H1 (cell line): ENCODE results near the gene CCNH. TPM values are rescaled to one million over a fixed set of nuclear protein-coding genes. Genes with fewer than 3 reads are reported as not detected.

ENCODE experiments used
- CTCF ChIA-PET: fragments of 300-600 bp; sonication (Branson Sonifier 250); formaldehyde crosslinking; loops from one replicate; lab custom pipeline; 2021; ENCODE audit not compliant: partially characterized antibody; lab: Charles Lee
- POLR2A ChIA-PET: fragments of 300-600 bp; sonication (Branson Sonifier 250); formaldehyde crosslinking; loops from one replicate; lab custom pipeline; 2021; ENCODE audit warnings: inconsistent platforms; ENCODE audit not compliant: partially characterized antibody; lab: Charles Lee
- DNase-seq, 2 experiments: peaks; one replicate each; pipeline versions ENCODE4 v3.0.0 to v3.0.0-alpha.2; 2010 to 2022; ENCODE audit warnings: low spot score in 2 of 2, low read depth in 1 of 2, mixed read lengths in 1 of 2
- FAIRE-seq: peaks from 2 replicates; lab custom pipeline; 2011; peaks lifted over from hg19 to GRCh38; lab: Jason Lieb, UNC
- H2AFZ ChIP-seq: 2 replicates; pipeline ENCODE4 v1.8.1; 2012; ENCODE audit warnings: low read length, inconsistent platforms
- H2AK5ac ChIP-seq: 2 replicates; pipeline ENCODE4 v1.6.1; 2013; ENCODE audit warnings: low read depth, low read length
- H2BK120ac ChIP-seq: replicated peaks from 2 replicates; pipeline ENCODE3; 2013; ENCODE audit warnings: low read depth, low read length, inconsistent platforms
- H2BK12ac ChIP-seq: 2 replicates; pipeline ENCODE4 v1.6.1; 2013; ENCODE audit warnings: low read depth, low read length
- H2BK15ac ChIP-seq: 2 replicates; pipeline ENCODE4 v1.6.1; 2013; ENCODE audit warnings: low read length
- H2BK20ac ChIP-seq: 2 replicates; pipeline ENCODE4 v1.6.1; 2013; ENCODE audit warnings: low read length
- H2BK5ac ChIP-seq: 2 replicates; pipeline ENCODE4 v1.6.1; 2013; ENCODE audit warnings: low read depth, low read length
- H3K14ac ChIP-seq: 2 replicates; pipeline ENCODE4 v1.6.1; 2013; ENCODE audit warnings: inconsistent platforms; ENCODE audit not compliant: insufficient read length
- H3K18ac ChIP-seq: 2 replicates; pipeline ENCODE4 v1.6.1; 2013; ENCODE audit warnings: low read length; ENCODE audit errors: extremely low read depth
- H3K23ac ChIP-seq: 2 replicates; pipeline ENCODE4 v1.6.1; 2013; ENCODE audit warnings: inconsistent platforms; ENCODE audit not compliant: insufficient read length
- H3K23me2 ChIP-seq: 2 replicates; pipeline ENCODE4 v1.6.1; 2013; ENCODE audit warnings: low read depth, low read length
- H3K27ac ChIP-seq: 2 replicates; pipeline ENCODE4 v1.6.1; 2011; ENCODE audit warnings: low read depth, low read length, inconsistent platforms
- H3K27me3 ChIP-seq, 4 experiments: replicated peaks in 1 of 4; 1 replicate in 1 of 4; 2 replicates in 3 of 4; pipeline versions ENCODE4 v1.6.1 to v1.8.1; 2011 to 2013; ENCODE audit warnings: low read length in 3 of 4, mild to moderate bottlenecking in 3 of 4, inconsistent platforms in 2 of 4, mixed read lengths in 2 of 4, moderate library complexity in 1 of 4; ENCODE audit not compliant: control insufficient read depth in 3 of 4, insufficient read depth in 3 of 4; ENCODE audit errors: extremely low read depth in 1 of 4
- H3K36me3 ChIP-seq, 4 experiments: 2 replicates each; pipeline versions ENCODE4 v1.6.1 to v1.8.1; 2011 to 2013; ENCODE audit warnings: mild to moderate bottlenecking in 4 of 4, low read length in 3 of 4, moderate library complexity in 2 of 4, control low read depth in 1 of 4, inconsistent platforms in 1 of 4; ENCODE audit not compliant: insufficient read depth in 4 of 4, control insufficient read depth in 2 of 4
- H3K4ac ChIP-seq: replicated peaks from 2 replicates; pipeline ENCODE3; 2013; ENCODE audit warnings: low read length, low read depth, mixed read lengths, inconsistent platforms; ENCODE audit not compliant: insufficient read length
- H3K4me1 ChIP-seq, 4 experiments: replicated peaks in 1 of 4; 1 replicate in 1 of 4; 2 replicates in 3 of 4; pipeline versions ENCODE4 v1.6.1 to v1.8.1; 2011 to 2013; ENCODE audit warnings: low read length in 3 of 4, inconsistent platforms in 2 of 4, mixed read lengths in 1 of 4; ENCODE audit not compliant: insufficient read depth in 4 of 4, control insufficient read depth in 3 of 4
- H3K4me2 ChIP-seq, 2 experiments: 2 replicates each; pipeline versions ENCODE4 v1.6.1 to v1.8.1; 2011 to 2013; ENCODE audit warnings: low read depth in 2 of 2, low read length in 2 of 2, control low read depth in 1 of 2, inconsistent platforms in 1 of 2, mild to moderate bottlenecking in 1 of 2; ENCODE audit not compliant: insufficient read depth in 1 of 2
- H3K4me3 ChIP-seq, 4 experiments: fragments of 200-600, 300-600 bp in 1 of 4; sonication (generic), shearing (Covaris generic), sonication (Bioruptor Twin) in 1 of 4; 2 replicates each; pipeline versions ENCODE4 v1.5.1 to v1.8.1; 2011 to 2016; ENCODE audit warnings: low read length in 4 of 4, low read depth in 3 of 4, control low read depth in 2 of 4, inconsistent platforms in 2 of 4, mild to moderate bottlenecking in 2 of 4, mixed read lengths in 1 of 4, moderate library complexity in 1 of 4; ENCODE audit not compliant: insufficient read depth in 2 of 4; ENCODE audit errors: extremely low read depth in 1 of 4
- H3K56ac ChIP-seq: replicated peaks from 2 replicates; pipeline ENCODE3; 2013; ENCODE audit warnings: low read depth, mild to moderate bottlenecking, mixed read lengths, low read length, inconsistent platforms; ENCODE audit not compliant: insufficient read length
- H3K79me1 ChIP-seq: 2 replicates; pipeline ENCODE4 v1.6.1; 2013; ENCODE audit warnings: low read depth, low read length, control low read depth
- H3K79me2 ChIP-seq, 2 experiments: 2 replicates each; pipeline versions ENCODE4 v1.6.1 to v1.8.1; 2012 to 2013; ENCODE audit warnings: low read length in 2 of 2, mild to moderate bottlenecking in 2 of 2, inconsistent platforms in 1 of 2; ENCODE audit not compliant: insufficient read depth in 2 of 2, control insufficient read depth in 1 of 2
- H3K9ac ChIP-seq, 4 experiments: replicated peaks in 1 of 4; 1 replicate in 1 of 4; 2 replicates in 3 of 4; pipeline versions ENCODE4 v1.6.1 to v1.8.1; 2011 to 2013; ENCODE audit warnings: low read depth in 3 of 4, low read length in 3 of 4, control low read depth in 2 of 4, mild to moderate bottlenecking in 2 of 4, moderate library complexity in 2 of 4, inconsistent platforms in 1 of 4; ENCODE audit errors: extremely low read depth in 1 of 4
- H3K9me3 ChIP-seq, 2 experiments: 2 replicates each; pipeline versions ENCODE4 v1.6.1 to v1.8.1; 2012 to 2013; ENCODE audit warnings: mild to moderate bottlenecking in 2 of 2, moderate library complexity in 2 of 2, control low read depth in 1 of 2, inconsistent platforms in 1 of 2, low read depth in 1 of 2, low read length in 1 of 2, mixed read lengths in 1 of 2; ENCODE audit not compliant: insufficient read depth in 2 of 2
- H4K20me1 ChIP-seq, 2 experiments: replicated peaks in 1 of 2; 2 replicates each; pipeline versions ENCODE3 to v1.8.1; 2011 to 2013; ENCODE audit warnings: inconsistent platforms in 2 of 2, low read length in 2 of 2, mild to moderate bottlenecking in 1 of 2; ENCODE audit not compliant: insufficient read depth in 2 of 2, control insufficient read depth in 1 of 2
- H4K5ac ChIP-seq: 2 replicates; pipeline ENCODE4 v1.6.1; 2013; ENCODE audit warnings: low read length, low read depth, mixed read lengths, inconsistent platforms; ENCODE audit not compliant: insufficient read length
- H4K8ac ChIP-seq: 2 replicates; pipeline ENCODE4 v1.8.0; 2013; ENCODE audit warnings: mild to moderate bottlenecking, moderate library complexity, low read length, inconsistent platforms; ENCODE audit not compliant: insufficient read depth; ENCODE audit errors: extremely low read depth
- H4K91ac ChIP-seq: replicated peaks from 2 replicates; pipeline ENCODE3; 2013; ENCODE audit warnings: low read length, mixed read lengths, inconsistent platforms; ENCODE audit not compliant: insufficient read length
- CBX5 ChIP-seq: fragments of 300-800, 300-1000 bp; sonication (generic); IDR thresholded peaks from 2 replicates; pipeline ENCODE4 v1.7.1; 2016; ENCODE audit warnings: antibody characterized with exemption, low read length, low read depth
- RFX5 ChIP-seq: IDR thresholded peaks from 2 replicates; pipeline ENCODE4 v1.6.1; 2011; ENCODE audit warnings: low read depth, low read length, improper control_type of control experiment, borderline replicate concordance
- SIX5 ChIP-seq: IDR thresholded peaks from 2 replicates; pipeline ENCODE4 v1.6.1; 2011; ENCODE audit warnings: mild to moderate bottlenecking, low read depth, low read length
- WGBS, 2 experiments: shearing (Covaris generic) in 1 of 2; methylation state at CpG; one replicate each; pipeline versions ENCODE4 v1.1.6 to v1.1.7; 2013 to 2015; ENCODE audit warnings: low lambda C conversion rate in 2 of 2, mixed read lengths in 2 of 2, inconsistent platforms in 1 of 2, low coverage in 1 of 2, missing lambda C conversion rate in 1 of 2; ENCODE audit not compliant: insufficient replicate concordance in 2 of 2, insufficient coverage in 1 of 2, insufficient read length in 1 of 2; ENCODE audit errors: extremely low coverage in 1 of 2, missing lambda C conversion rate in 1 of 2; 5-methylcytosine and 5-hydroxymethylcytosine counted together
- polyA plus RNA-seq, 7 experiments: library from polyadenylated mRNA; depleted of rRNA in 3 of 7; stranded (reverse) in 5 of 7; unstranded in 2 of 7; fragments of >200 nt in 5 of 7; fragments of 200-250 nt in 2 of 7; gene quantifications; 1 replicate in 5 of 7; 2 replicates in 1 of 7; 4 replicates in 1 of 7; pipeline versions ENCODE4 v1.2.1 to v1.2.3, GENCODE V29; 2011 to 2013; ENCODE audit warnings: missing spikeins in 2 of 7, mixed read lengths in 2 of 7
- total RNA-seq: library from RNA; stranded (reverse); fragmentation: NEBNext Ultra II Directional; extraction: Animal tissue kit (Norgen Biotek cat#: 25700); gene quantifications from 2 replicates; pipeline ENCODE4 v1.2.1, GENCODE V29; 2021

CCNH gene
- total and polyA plus RNA-seq, 2 of the 8 experiments (the other 6 are each of a cell fraction or from before 2014, with no cell fraction given), result 38.2 to 41.8 TPM

DNA sequence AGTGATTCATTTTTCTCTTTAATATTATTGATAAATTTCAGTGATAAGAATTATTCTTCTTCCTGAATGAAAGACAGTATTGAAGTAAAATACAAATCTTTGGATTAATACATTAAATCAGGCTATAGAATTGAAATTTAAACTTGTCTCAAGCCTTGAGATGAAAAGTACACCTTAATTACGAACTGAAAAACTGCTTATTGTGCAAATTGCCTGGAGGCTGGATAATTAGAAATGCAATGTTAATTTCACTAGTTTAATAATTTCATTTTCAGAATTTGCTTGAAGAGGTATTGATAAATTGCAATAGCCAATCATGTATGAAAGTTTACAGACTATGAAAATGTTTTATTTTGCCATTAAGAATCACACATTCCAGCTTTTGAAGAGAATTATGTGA is 11.0 kb upstream of the CCNH start:
- Histone ChIP-seq H3K4ac (no peak overlapping the region), H4K91ac (no peak overlapping the region), H2BK120ac (no peak overlapping the region), H2BK5ac (no peak overlapping the region), H3K14ac (no peak overlapping the region), H4K20me1 (no peaks in the 10 kb centered on the region), H3K9ac (no peak overlapping the region), H2AFZ (no peak overlapping the region), H3K9me3 (no peaks in the 10 kb centered on the region), H3K18ac (no peak overlapping the region), H2BK15ac (no peak overlapping the region), H3K23me2 (no peaks in the 10 kb centered on the region), H2AK5ac (no peak overlapping the region), H3K27ac (no peak overlapping the region), H3K23ac (no peak overlapping the region), H3K36me3 (no peaks in the 10 kb centered on the region), H3K79me1 (no peaks in the 10 kb centered on the region), H4K5ac (no peak overlapping the region), H3K56ac (no peak overlapping the region), H2BK20ac (no peak overlapping the region), H4K8ac (no peak overlapping the region), H3K27me3 (no peaks in the 10 kb centered on the region), H3K79me2 (no peaks in the 10 kb centered on the region), H3K4me2 (no peak overlapping the region), H2BK12ac (no peak overlapping the region), H3K4me1 (no peaks in the 10 kb centered on the region), H3K4me3 (no peak overlapping the region)
- CTCF ChIA-PET, result interaction anchor here (0.6 to 1.0 kb wide), 3 partner anchors 156 to 319 kb away, joined by 3 read pairs; no protein-coding TSS in a partner anchor
- FAIRE-seq, result no peak
- WGBS, 2 experiments, result 90% methylated on average over 1 of the region's 1 CpG; no CpG with 5 or more reads in 1 of the 2 experiments
- no peak for DNase-seq
- no peak for TF ChIP-seq CBX5
- TF ChIP-seq SIX5, result no peak
- no peak for TF ChIP-seq RFX5
- POLR2A ChIA-PET, result no interaction called here
